GM12801 (cell line): ENCODE measurements around the gene PRKAG2.

ENCODE experiments used
- TF ChIP-seq, protein P1 (sequence below): IDR thresholded peaks from one replicate; pipeline ENCODE4 v1.5.1; 2011; ENCODE audit warnings: control low read depth; ENCODE audit not compliant: insufficient read length; ENCODE audit errors: extremely low read depth

Gene PRKAG2

DNA sequence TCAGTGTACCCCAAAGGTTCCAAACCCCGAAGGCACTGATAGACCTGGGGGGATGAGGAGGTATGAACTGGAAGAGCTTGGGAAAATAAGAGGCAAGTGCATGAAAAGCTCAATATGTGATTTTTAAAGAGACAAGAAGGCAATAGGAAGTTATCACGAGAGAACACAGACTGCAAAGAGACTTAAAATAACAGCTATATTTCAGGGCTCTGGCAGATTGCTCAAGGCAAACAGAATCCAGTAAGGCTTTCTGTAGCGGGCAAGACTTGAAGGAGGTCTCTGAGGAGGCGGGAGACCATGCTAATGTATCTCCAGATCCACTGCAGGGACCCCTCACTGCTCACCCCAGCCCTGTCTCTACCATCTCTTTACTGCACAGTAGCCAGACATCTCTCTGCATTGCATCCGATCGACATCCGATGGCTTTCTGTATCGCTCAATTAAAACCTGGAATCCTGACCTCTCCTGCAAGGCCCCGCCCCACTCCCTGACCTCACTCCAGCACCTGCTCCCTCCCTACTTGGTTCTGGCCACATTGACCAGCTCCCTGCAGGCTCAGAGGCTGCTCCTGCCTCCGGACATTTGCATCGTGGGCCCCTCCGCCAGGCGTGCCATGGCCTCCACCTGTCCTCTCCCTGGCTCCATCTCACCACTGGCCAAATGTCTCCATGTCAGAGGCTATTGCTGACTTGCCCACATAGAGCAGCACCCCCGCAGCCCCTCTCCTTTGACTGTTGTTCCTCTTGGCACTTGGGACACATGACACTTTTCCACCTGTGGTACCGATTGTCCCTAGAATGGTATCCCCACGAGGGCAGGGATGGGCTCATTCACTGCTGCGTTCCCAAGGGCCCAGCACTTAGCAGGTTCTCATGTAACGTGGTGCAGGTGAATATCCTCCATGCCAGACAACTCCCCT lies 118.0 kb downstream of the PRKAG2 start:
- TF ChIP-seq, protein P1, sequence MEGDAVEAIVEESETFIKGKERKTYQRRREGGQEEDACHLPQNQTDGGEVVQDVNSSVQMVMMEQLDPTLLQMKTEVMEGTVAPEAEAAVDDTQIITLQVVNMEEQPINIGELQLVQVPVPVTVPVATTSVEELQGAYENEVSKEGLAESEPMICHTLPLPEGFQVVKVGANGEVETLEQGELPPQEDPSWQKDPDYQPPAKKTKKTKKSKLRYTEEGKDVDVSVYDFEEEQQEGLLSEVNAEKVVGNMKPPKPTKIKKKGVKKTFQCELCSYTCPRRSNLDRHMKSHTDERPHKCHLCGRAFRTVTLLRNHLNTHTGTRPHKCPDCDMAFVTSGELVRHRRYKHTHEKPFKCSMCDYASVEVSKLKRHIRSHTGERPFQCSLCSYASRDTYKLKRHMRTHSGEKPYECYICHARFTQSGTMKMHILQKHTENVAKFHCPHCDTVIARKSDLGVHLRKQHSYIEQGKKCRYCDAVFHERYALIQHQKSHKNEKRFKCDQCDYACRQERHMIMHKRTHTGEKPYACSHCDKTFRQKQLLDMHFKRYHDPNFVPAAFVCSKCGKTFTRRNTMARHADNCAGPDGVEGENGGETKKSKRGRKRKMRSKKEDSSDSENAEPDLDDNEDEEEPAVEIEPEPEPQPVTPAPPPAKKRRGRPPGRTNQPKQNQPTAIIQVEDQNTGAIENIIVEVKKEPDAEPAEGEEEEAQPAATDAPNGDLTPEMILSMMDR, result no peak

DNA sequence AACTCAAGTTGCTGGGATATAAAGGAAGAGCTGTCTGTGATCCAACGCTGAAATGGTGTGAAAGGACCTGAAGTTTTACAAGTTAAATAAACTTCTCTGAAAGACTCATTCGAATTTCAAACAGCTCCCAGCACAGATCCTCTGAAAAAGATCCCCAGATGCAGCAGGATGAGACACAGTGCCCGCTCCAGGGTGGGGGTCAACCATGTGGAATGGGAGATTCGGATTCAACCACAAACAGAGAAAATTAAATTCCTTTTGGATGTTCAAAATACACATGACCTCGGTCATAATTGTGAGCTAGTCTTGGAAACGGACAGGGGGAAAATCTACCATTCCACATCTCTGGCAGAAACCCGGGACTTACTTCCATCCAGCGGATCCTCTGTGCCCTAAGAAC lies 119.6 kb downstream of the PRKAG2 start:
- TF ChIP-seq, protein P1, result no peak

GRCh38 chr7:151756866-151757265 lies 120.0 kb downstream of the PRKAG2 start:
- TF ChIP-seq, protein P1, result no peak

DNA sequence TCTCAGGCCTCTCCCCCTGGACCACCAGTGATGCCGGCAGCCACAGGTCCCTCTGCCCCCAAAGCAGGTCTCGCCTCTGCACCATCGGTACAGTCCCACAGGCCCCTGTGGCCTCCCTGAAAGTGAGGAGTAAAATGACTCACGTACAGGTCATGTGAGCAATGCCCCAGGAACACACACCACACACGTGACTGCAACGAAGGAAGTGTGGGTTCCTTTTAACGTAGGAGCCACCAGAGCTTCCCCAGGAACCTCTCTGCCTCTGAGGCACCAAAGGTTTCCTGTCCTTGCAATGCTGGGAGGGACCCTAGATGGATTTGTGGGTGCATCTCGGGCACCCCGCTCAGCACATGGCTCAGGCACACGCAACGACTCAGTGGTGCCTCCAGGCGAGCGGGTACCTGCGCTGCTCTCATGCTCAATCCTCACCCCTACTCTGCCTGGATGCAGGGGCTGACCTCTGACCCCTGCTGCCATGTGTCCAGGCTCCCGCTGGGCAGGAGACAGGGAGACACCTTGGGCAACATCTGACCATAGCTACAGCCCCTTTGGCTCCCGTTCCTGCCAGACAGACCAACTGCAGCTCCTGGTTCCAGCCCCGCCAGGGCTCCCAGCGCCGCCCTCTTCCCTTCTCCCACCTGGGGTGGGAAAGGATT lies 120.7 kb downstream of the PRKAG2 start:
- TF ChIP-seq, protein P1, result no peak

DNA sequence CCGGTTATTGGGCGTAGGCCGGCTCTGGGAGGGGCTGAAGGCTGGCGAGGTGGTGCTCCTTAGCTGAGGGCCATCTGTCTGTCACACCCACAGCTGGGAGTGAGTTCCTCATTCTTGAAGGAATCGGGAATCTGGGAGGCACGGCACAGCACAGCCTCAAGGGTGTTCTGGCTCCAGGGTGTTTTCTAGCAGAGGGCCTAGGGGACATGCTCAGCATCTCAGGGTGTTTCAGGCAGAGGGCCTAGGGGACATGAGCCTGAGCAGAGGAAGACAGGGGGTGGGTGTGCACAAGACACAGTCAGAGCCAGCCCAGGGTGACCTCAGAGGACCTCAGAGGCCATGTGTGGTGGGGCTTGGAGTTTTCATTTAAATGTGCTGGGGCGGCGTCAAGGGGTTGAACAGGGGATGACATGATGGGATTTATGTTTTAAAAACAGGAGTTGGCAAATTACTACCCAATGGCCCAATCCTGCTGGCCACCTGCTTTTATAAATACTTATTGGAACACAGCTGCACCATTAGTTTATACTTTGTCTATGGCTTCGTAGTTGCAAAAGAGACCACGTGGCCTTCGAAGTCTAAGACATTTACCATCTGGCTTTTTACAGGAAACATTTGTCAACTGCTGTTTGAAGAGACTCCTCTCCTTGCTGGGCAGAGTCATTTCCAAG lies 121.6 kb downstream of the PRKAG2 start:
- TF ChIP-seq, protein P1, result no peak

DNA sequence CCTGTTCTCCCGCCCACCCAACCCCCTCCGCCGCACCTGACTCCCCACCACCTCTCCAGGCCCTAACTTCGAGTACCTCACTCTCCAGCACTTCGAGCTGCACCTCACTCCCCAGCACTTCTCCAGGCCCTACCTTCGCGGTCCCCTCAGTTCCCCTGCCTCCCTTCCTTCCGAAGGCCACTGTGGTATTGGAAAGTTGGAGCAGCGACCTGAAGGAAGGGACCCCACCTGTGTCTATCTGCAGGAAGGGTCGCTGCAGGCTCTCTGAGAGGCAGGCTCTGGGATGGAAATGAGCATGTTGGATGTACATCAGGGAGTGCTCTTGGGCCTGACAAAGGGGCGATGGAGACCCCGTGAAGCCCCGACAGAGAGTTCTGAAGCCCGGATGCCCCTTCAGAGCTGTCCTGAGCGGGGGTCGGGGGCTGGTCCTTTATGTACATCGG lies 122.2 kb downstream of the PRKAG2 start:
- TF ChIP-seq, protein P1, result no peak

- TF ChIP-seq, protein P1, result no peak
Measured at GRCh38 chr7:151754142-151754590, 122.7 kb downstream of the PRKAG2 start.
